GM21717 (cell line): ENCODE measurements around the gene DMAC2L.

ENCODE experiments used
- ATAC-seq: cut with Tn5 transposase; IDR thresholded peaks from one replicate; pipeline ENCODE4 v1.9.1; 2021; ENCODE audit warnings: mild to moderate bottlenecking, moderate library complexity; ENCODE audit not compliant: unreplicated experiment

The DMAC2L gene

DNA sequence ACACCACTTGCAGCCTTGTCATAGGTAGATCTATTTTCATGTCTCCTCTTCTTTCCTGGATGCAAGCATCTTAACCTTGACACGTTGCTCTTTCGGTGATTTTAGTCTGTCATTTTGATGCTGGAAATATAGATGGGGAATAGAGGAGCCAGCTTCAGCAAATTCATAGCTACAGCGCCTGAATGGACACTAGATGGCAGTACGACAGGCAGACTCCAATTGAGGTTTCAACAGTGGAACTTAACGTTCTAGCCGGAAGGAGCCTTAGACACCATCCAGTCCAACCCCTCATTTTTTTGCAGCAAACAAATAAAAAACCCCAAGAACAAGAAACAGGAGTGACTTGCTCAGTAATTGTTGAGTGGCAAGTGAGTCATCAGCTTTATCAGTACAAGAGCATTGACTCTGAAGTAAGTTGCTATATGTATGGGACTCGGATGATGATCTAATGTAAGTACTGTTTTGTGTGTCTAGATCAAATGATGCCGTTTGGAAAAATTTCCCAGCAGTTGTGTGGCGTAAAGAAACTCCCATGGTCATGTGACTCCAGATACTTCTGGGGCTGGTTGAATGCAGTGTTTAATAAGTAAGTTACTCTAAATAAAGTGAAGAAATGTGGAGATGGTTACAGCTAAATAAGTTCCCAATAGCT, 9.0 kb downstream of the DMAC2L start:
- peak; percentile 84 for ATAC-seq

DNA sequence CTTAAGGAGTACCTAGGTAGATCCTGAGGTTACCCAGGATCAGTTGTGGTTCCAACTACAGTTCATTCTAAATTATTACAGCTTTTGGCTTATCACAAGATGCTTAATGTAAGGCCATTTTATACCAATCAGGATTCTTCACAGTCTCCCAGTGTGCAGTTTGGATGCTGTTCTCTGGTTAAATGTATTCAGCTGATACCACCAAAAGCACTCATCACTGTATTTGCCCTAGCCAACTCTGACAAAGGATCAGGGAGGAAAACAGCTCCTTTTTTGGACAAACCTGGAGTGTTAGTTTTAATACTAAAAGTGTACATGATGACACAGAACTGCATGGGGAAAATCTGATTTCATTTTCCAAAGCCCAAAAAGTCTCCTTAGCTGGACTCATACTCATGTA, 19.5 kb downstream of the DMAC2L start:
- ATAC-seq: no peak

DNA sequence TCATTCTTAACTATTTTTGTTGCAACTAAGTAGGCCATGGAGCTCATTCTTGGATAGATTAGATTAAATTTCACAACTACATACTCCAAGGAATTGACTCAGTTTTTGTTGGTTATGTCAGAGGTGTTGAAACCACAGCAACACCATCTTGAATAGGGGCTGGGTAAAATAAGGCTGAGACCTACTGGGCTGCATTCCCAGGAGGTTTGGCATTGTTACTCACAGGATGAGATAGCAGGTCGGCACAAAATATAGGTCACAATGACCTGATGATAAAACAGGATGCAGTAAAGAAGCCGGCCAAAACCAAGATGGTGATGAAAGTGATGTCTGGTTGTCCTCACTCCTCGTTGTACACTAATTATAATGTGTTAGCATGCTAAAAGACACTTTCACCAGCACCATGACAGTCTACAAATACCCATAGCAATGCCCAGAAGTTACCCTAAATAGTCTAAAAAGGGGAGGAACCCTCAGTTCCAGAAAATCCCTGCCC, 20.9 kb downstream of the DMAC2L start:
- ATAC-seq: no peak

DNA sequence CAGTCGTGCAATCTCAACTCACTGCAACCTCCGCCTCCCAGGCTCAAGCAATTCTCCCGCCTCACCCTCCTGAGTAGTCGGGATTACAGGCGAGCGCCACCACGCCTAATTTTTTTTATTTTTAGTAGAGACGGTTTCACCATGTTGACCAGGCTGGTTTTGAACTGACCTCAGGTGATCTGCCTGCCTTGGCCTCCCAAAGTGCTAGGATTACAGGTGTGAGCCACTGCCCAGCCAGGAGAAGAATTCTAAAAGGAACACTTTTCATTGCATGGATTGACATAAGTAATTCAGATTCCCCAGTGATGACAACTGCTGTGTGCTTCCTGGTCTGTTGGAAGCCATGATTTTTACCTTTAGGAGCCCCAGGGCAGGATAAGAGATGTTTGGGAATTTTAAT, 22.1 kb downstream of the DMAC2L start:
- ATAC-seq: no peak

DNA sequence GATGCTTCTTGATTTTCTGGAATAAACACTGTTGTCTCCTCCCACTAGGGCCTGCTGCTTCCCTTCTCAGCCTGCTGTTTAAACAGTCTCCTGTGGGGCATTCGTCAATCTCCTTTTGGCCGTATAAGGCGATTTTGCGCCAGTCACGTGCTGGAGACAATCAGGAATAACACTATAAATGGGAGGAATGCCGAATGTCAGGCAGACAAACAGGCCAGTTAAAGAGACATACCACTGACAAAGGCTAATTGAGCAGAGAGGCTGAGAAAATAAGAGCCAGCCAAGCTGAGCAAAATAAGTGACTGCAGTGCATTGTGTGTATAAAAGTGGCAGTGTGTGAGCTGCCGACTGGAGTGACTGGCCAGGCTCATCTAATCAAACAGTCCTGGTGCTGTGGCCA, 23.3 kb downstream of the DMAC2L start:
- ATAC-seq: no peak

DNA sequence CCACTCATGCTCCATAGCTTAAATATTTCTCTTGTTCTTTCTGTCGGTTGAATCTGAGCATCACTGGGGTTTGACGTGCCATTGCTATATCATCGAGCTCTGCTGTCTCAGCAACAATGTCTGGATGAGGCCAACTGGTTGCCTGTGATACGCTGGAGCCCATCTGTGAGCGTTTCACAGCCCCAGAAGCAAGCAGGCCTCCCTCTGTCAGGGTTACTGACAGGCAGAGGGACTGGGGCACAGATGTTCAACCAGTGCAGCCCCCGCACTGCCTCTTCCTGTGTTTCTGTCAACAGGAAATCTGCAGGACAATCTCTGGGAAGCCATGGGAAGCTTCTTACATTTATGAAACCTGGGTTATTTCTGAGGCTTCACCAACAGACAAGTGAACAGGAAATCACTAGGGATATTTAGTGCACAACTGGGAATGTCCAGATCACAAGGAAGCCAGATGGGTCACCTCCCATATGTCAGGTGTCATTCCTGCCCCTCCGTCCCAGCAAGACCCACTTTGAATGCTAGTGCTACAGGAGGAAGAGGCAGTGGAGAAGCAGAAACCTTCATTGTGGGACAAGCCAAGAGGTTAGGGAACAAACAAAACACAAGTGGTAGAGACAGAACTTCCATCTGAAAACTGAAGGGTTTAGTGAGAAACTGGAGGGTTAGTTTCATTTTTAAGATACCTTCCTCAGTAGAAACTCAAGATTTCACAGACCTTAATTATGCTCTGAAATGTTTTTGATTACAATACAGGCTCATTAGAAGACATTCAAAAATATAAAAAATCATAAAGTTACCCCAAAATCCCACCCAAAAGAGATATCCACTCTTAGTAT, 24.1 kb downstream of the DMAC2L start:
- no peak for ATAC-seq

DNA sequence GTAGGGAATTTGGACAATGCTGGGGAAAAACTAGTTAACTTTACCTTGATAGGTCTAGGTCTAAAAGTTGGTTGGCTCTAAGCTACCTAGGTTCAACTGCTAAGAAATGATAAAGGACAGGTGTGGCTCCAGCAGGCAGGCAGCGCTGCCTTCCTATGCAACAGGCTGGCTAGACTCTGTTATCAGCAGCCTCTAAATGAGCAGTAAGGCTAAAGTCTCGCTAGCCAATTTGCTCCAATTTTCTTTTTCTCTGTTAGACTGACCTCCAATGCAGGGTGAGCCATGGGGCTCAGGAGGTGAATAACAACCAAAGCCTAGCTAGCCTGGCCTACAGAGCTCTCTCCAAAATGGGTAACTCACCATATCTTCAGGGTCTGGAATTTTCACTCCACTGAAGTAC, 26.5 kb downstream of the DMAC2L start:
- no peak for ATAC-seq

DNA sequence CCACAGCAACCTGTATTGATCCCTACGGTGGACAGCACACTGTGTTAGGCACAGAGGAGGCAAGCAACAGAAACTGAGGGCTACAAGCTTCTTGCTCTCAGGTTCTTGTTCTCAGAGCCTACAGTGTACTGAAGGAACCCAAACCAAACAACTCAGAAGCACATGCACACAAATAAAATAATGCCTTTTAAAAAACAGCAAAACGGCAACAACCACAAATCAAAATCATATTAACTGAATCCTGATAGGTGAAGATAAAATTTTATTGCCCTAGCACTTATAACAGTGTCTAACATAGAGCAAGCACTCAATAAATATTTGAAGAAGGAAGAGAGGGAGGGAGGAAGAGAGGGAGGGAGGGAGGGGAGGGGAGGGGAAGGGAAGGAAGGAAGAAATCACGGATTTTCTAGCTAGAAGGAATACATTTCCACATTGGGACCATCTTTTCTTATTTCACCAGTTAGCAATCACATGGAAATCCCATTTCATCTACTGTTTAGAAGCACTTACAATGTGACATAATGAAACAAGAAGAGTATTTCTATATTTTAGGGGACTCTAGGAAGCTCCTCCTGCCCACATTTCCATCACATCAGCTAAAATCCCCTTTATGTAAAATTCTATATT, 27.2 kb downstream of the DMAC2L start:
- no peak for ATAC-seq

DNA sequence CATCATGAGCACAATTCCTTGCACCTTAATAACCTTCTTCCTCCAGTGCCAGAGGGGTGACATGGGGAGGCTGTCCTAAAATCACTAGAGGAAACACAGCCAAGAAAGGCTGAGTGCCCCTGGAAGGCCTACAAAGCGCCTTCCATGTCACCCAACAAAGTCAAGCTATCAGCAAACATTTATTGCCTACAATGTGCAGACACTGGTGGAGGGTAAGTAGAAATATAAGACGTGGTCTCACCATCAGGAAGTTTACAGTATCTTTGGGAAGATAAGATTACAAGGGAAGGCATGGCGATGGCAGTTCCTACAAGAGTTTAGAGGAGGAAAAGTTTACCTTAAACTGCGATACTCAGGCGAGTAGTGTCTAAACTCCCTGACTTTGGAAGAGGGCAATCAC, 27.9 kb downstream of the DMAC2L start:
- no peak for ATAC-seq

DNA sequence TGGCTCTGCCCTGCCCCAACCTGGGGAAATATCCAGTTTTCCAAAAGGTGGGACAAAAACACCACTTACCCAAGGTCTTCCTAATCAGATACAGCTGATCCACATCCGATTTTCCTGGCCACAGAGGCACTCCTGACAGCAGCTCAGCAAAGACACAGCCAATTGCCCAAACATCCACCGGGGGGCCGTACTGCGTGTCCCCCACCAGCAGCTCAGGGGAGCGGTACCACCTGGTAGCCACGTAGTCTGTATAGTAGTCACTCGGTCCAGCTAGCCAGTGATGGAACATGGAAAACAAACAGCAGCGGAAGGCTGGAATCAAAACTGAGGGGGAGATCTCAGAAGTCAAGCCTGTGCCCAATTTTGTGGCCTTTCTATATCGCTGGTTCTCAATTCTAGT, 28.8 kb downstream of the DMAC2L start:
- no peak for ATAC-seq

DNA sequence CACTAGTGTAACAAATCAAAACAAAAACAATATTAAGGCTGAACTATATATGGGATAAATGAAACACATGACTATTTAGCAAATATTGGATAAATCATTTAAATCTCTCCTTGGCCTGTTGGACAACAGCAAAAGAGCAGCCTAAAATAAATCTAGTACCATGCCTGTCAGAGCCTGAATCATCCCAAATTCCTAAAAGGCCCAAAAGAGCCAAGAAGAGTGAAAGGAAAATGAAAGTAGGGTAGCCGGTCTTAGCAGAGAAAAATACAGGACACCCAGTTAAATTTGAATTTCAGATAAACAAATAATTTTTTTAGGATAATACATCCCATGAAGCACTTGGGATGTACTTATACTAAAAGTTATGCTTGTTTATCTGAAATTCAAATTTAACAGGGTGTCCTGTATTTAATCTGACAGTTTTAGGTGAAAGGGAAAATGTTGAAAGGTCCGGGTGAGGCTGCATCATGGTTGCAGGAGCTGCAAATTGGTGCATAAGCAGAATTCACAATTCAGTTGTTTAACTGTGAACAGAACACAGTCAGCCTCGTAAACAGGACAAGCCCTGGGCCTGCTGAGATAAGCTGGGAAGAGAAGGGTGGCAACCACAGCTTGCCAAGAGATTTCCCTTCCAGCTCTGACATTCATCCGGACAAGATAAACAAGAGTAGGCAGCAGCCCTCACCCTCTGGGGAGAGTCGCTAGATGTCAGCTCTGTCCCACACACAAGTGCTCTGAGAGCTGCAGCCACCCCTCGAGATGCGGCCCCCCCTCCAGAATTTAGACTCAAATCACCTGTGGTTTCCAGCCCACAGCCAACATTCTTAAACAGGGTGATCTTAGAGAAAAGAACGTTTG, 30.3 kb downstream of the DMAC2L start:
- no peak for ATAC-seq

DNA sequence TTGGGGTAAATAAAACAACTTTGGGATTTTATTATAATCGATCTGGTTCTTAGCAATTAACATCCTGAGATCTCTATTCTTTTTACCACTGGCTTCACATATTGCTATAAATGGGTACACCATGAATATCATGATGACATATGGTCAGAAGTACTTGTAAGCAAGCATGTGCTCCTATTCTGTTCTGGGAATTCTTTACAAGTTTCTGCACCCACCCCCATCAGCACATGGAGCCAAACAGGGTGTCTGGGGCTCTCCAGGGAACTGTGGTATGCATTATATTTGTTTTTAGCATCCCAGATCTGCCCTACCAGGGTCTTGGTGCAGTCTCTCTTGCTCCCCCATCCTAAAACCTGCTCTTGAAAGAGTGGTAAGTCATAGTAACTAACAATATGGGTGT, 31.3 kb downstream of the DMAC2L start:
- ATAC-seq: no peak

DNA sequence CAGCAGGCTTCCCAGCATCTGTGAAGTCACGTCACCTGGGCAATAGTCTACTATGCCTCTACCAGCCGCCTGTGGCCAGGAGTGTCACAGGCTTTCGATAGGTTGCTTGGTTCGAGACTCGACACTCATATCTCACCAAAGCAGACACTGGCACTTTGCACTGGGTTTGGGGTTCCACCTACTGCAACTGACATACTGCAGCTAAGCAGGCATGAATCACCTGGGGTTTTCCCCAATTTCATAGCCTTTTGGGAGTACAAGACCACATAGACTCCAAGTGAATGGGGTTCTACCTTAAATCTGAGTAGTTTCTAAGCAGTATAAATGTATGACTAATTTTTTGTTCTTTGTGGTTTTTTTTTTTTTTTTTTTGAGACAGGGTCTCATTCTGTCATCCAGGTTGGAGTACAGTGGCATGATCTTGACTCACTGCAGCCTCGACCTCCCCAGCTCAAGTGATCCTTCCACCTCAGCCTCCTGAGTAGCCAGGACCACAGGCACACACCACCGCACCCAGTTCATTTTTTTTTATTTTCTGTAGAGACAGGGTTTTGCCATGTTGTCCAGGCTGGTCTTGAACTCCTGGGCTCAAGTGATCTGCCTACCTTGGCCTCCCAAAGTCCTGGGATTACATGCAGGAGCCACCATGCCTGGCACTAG, 32.1 kb downstream of the DMAC2L start:
- ATAC-seq: peak; percentile 66

DNA sequence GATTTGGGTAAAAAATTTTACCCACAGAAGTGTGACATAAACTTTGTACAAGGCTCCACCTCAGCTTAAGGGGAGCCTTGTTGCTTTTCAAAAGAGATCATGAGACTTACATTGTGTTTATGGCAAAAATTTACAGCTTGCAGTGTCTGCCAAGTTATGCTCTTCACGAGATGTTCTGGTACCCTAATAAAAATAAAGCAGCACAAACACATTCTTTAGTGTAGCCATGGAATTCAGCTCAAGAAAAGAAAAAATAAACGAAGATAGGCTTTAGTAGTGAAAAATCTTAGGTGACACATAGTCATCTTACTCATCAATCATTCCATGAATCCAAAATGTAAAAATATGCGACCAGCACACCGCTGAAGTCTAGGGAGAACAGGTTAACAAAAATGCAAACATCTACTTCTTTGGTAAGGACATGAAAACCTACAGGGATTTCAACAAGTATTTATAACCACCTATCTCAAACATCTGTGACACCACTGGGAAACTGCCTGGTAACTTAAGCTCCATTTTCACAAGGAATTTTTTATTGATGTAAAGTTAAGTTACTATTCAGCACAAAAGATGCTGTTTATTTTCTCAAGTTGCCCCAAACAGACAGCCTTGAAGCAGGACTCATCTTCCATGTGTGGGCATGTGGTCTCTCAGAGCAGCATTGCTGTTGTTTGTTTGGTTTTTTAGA, 32.9 kb downstream of the DMAC2L start:
- ATAC-seq: no peak

DNA sequence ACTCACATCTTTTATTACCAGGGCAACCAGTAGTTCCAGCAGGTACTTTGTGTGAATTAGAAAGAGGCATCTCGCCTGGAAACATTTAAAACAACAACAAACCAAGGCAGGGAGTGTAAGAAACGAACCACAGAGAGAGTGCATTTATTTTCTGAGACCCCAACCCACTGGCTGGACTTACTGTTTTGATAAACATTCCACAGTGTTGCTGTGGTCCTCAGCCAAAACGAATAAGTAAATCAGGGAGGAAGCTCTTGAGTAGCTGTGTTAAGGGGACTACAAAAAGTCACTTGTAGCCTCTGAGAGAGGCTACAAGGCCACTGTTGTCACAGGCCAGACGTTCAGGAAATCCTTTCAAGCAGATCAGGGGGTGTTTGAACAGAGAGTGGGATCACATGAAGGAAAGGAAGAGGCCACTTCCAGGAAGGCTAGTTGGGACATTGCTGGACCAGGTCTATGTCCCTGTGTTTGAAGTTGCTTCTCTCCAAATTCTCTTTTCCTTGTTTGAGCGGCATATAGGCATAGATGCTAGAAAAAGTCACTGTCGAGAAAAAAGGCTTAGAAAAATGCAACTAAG, 33.8 kb downstream of the DMAC2L start:
- no peak for ATAC-seq

DNA sequence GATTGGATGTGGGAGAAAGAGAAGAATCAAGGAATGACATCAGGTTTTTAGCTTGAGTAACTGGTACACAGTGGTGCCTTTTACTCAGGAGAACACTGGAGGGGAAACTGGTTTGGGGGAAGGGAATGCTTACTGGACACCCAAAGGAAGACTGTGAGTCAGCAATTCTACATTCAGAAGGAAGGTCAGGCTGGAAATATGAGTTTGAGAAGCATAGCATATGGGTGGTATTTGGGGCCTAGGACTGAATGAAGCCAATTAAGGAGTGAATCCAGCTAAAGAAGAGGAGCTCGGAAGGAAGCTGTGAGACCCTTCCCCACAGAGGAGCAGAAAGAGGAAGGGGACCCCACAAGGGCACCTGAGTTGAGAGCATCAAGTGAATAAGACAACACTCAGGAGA, 35.4 kb downstream of the DMAC2L start:
- no peak for ATAC-seq

DNA sequence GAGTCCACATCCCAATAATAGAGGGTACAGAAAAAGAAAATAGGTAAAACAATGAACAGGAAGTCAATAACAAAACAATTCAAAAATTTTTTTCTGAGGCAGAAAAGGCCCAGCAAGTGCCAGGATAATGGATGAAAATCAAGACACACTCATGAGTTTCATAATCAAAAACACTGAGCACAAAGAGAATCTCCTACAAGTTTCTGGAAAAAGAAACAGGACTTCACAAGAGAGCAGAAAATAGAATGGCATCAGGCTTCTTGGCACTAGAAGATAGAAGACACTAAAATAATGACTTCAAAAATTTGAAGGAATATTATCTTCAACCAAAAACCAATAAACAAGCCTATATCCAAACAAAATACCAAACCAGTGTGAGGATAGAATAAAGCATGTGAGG, 36.8 kb downstream of the DMAC2L start:
- no peak for ATAC-seq

DNA sequence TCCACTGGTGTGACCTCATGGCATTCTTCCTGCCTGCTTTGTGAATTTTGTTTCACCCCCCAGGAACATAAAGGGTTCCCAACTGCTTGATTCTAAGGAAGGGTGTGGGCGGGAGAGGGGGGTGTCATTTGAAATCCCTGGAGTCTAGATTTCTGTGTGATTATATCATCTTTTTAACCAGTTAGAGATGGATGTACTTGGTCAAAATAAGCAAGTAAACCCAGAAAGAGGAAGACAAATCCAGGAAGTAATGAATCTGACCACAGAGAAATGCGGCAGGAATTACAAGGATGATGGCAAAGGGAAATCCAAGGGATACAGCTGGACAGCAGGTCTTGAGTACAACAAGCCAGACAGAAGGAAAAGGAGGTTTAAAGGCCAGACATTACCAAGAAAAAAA, 38.9 kb downstream of the DMAC2L start:
- no peak for ATAC-seq

DNA sequence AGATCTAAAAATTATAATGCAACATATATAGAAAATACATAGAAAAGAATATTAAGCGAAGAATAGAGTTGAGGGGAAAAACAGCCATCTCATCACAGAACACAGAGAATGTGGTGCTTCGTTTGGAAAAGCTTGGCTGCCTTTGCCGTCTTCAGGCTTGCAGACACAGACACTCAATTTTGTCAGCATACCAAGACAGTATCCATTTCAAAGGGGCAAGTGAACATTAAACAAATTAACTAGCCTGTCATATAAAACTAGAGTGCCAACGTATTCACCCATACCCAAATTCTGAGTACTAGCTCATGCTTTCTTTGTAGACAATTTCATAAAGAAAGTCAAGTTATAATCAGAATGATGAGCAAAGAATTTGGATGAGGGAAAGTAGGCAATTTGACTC, 40.5 kb downstream of the DMAC2L start:
- ATAC-seq: no peak

DNA sequence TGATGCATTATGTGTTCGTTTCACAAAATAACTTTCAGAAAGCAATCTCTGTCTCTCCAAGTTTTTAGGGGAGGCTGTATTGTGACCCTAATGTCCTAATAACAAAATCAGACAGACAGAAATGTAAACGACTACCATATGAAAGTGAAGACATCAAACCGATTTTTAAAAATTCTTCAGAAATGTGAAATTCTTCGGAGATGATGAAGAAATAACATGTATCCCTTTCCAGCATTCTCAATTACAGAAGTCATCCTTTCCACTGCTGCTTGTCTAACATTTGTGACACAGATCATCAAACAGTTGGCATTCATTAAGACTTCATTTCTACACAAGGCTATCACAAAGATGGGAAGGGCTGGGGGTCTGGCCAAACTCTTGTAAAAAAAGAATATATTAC, 41.0 kb downstream of the DMAC2L start:
- ATAC-seq: no peak
